Panc1 (cell line): ENCODE results near the gene SERPINB7. TPM values are rescaled to one million over a fixed set of nuclear protein-coding genes. Genes with fewer than 3 reads are reported as not detected.

Source experiments
- ATAC-seq: fragments of 200-7000 bp; cut with Tn5 transposase; 2 replicates; pipeline ENCODE4 v1.9.1; 2020; ENCODE audit warnings: mild to moderate bottlenecking, moderate library complexity
- BruUV-seq: library from RNA; stranded (reverse); fragments of 400-500 nt; replicated peaks from 2 replicates; lab custom pipeline; 2021; lab: Mats Ljungman, UMichigan
- CTCF ChIA-PET: fragments of 300-600 bp; sonication (Branson Sonifier 250); formaldehyde crosslinking; loops from one replicate; lab custom pipeline; 2022; ENCODE audit warnings: antibody characterized with exemption; lab: Charles Lee
- POLR2A ChIA-PET: fragments of 300-600 bp; sonication (Branson Sonifier 250); formaldehyde crosslinking; loops from one replicate; lab custom pipeline; 2022; ENCODE audit warnings: antibody characterized with exemption; lab: Charles Lee
- DNase-seq: peaks from one replicate; pipeline ENCODE4 v3.0.0-alpha.2; 2010; ENCODE audit warnings: low read depth, low spot score
- H3K27ac ChIP-seq: 2 replicates; pipeline ENCODE4 v1.5.1; 2011; ENCODE audit warnings: mild to moderate bottlenecking, low read length, inconsistent platforms
- H3K27me3 ChIP-seq: fragments of 200-500 bp; sonication (Bioruptor generic); 2 replicates; pipeline ENCODE4 v1.6.0; 2014; ENCODE audit warnings: low read length, inconsistent platforms; ENCODE audit not compliant: control insufficient read depth, insufficient read depth
- H3K36me3 ChIP-seq: fragments of 200-500 bp; sonication (Bioruptor generic); 2 replicates; pipeline ENCODE4 v1.5.1; 2014; ENCODE audit warnings: inconsistent platforms, mild to moderate bottlenecking, low read length, moderate library complexity; ENCODE audit not compliant: control insufficient read depth, insufficient read depth
- H3K4me1 ChIP-seq: 2 replicates; pipeline ENCODE4 v1.5.1; 2011; ENCODE audit warnings: inconsistent platforms, mild to moderate bottlenecking, low read length, moderate library complexity; ENCODE audit not compliant: control insufficient read depth, insufficient read depth
- H3K4me3 ChIP-seq, 2 experiments: 2 replicates each; pipeline ENCODE4 v1.5.1; 2011 to 2012; ENCODE audit warnings: low read depth in 2 of 2, low read length in 2 of 2, mild to moderate bottlenecking in 2 of 2, inconsistent platforms in 1 of 2, moderate library complexity in 1 of 2
- H3K9me3 ChIP-seq: fragments of 200-500 bp; sonication (Bioruptor generic); 2 replicates; pipeline ENCODE4 v1.5.1; 2014; ENCODE audit warnings: low read depth, mild to moderate bottlenecking, inconsistent platforms, low read length, moderate library complexity; ENCODE audit not compliant: control insufficient read depth, insufficient read depth
- CTCF ChIP-seq: fragments of 450-650 bp; IDR thresholded peaks from 2 replicates; pipeline ENCODE4 v1.5.1; 2017; ENCODE audit warnings: mild to moderate bottlenecking
- POLR2AphosphoS5 ChIP-seq: IDR thresholded peaks from 2 replicates; pipeline ENCODE4 v1.6.1; 2012; ENCODE audit warnings: mild to moderate bottlenecking, low read depth, low read length, moderate library complexity
- REST ChIP-seq, 2 experiments: IDR thresholded peaks; 2 replicates each; pipeline ENCODE4 v1.6.1; 2011 to 2012; ENCODE audit warnings: low read depth in 2 of 2, control low read depth in 1 of 2, low read length in 1 of 2, mild to moderate bottlenecking in 1 of 2, moderate library complexity in 1 of 2; ENCODE audit not compliant: insufficient read depth in 1 of 2
- SIN3A ChIP-seq: IDR thresholded peaks from 2 replicates; pipeline ENCODE4 v1.6.1; 2012; ENCODE audit warnings: low read depth, mild to moderate bottlenecking, low read length, moderate library complexity, borderline replicate concordance; ENCODE audit not compliant: insufficient read depth
- TCF7L2 ChIP-seq: IDR thresholded peaks from 2 replicates; pipeline ENCODE4 v1.6.1; 2011; ENCODE audit warnings: mild to moderate bottlenecking, low read depth, low read length, inconsistent platforms
- in situ Hi-C: cut with HindIII; loops from 2 replicates; pipeline ENCODE4 v1.10.0; 2016; ENCODE audit warnings: low sequenced_read_pairs, low pct_unique_long_range_greater_than_20kb
- intact Hi-C: fragments of 100-400 bp; cut with micrococcal nuclease; formaldehyde crosslinking; loops from one replicate; pipeline ENCODE4 v1.10.0; 2022; ENCODE audit not compliant: unreplicated experiment
- total RNA-seq: library from RNA; stranded (reverse); gene quantifications from one replicate; pipeline ENCODE4 v1.2.1, GENCODE V29; 2021; ENCODE audit not compliant: unreplicated experiment

The SERPINB7 gene
- total RNA-seq, 1 experiment from 2014 or later, result not detected

GRCh38 chr18:63783394-63783793 lies 8.2 kb downstream of the SERPINB7 start:
- in situ Hi-C loops (no loop called here), intact Hi-C loops (no loop called here)
- TF ChIP-seq POLR2AphosphoS5 (no peak), CTCF (no peak), REST (IDR thresholded peaks at IDR 0.05; ENCODE audit: insufficient read depth in 1 of 2, low read depth in 2 of 2, low read length in 1 of 2) (no peak), SIN3A (no peak), TCF7L2 (no peak)
- Histone ChIP-seq H3K27ac (no peak overlapping the region), H3K27me3 (no peaks in the 10 kb centered on the region), H3K9me3 (no peaks in the 10 kb centered on the region), H3K36me3 (no peaks in the 10 kb centered on the region), H3K4me3 (no peak overlapping the region), H3K4me1 (no peaks in the 10 kb centered on the region)
- no TSS peak for BruUV-seq
- CTCF ChIA-PET, result no interaction called here
- POLR2A ChIA-PET, result no interaction called here
- no peak for ATAC-seq
- no peak for DNase-seq

- TF ChIP-seq TCF7L2, result no peak
Observed at GRCh38 chr18:63784787-63785452, 9.7 kb downstream of the SERPINB7 start.

GRCh38 chr18:63787673-63788072 lies 12.5 kb downstream of the SERPINB7 start:
- POLR2A ChIA-PET, result no interaction called here
- H3K27ac ChIP-seq, result no peak overlapping the region
- H3K4me3 ChIP-seq, result no peak overlapping the region
- ATAC-seq, result no peak
- in situ Hi-C loops (no loop called here), intact Hi-C loops (no loop called here)
- no peaks in the 10 kb centered on the region for H3K4me1 ChIP-seq
- H3K36me3 ChIP-seq, result no peaks in the 10 kb centered on the region
- TF ChIP-seq REST (IDR thresholded peaks at IDR 0.05; ENCODE audit: insufficient read depth in 1 of 2, low read depth in 2 of 2, low read length in 1 of 2), result no peak
- TF ChIP-seq TCF7L2, result no peak
- no peak for TF ChIP-seq POLR2AphosphoS5
- TF ChIP-seq CTCF, result no peak
- TF ChIP-seq SIN3A, result no peak
- BruUV-seq, result no TSS peak
- CTCF ChIA-PET, result no interaction called here
- H3K9me3 ChIP-seq, result no peaks in the 10 kb centered on the region
- DNase-seq, result no peak
- H3K27me3 ChIP-seq, result no peaks in the 10 kb centered on the region

More at GRCh38 chr18:63784787-63785452, 9.7 kb downstream of the SERPINB7 start:
- intact Hi-C loops, result no loop called here
- no TSS peak for BruUV-seq
- H3K4me1 ChIP-seq, result no peaks in the 10 kb centered on the region
- ChIA-PET CTCF (no interaction called here), POLR2A (no interaction called here)
- no peak for ATAC-seq
- no peaks in the 10 kb centered on the region for H3K27me3 ChIP-seq
- no peak overlapping the region for H3K27ac ChIP-seq
- in situ Hi-C loops, result no loop called here
- no peak overlapping the region for H3K4me3 ChIP-seq
- DNase-seq, result no peak
- no peaks in the 10 kb centered on the region for H3K9me3 ChIP-seq
- H3K36me3 ChIP-seq, result no peaks in the 10 kb centered on the region
